GM12878 (cell line): ENCODE measurements around the gene DNAH17. TPM values are rescaled to one million over a fixed set of nuclear protein-coding genes. Genes with fewer than 3 reads are reported as not detected.

Source experiments
- ATAC-seq: fragments of 200-7000 bp; cut with Tn5 transposase; 3 replicates; pipeline ENCODE4 v1.9.1; 2020; ENCODE audit warnings: mild to moderate bottlenecking, moderate library complexity
- BruUV-seq: library from RNA; stranded (reverse); fragments of 400-500 nt; replicated peaks from 2 replicates; lab custom pipeline; 2021; lab: Mats Ljungman, UMichigan
- CTCF ChIA-PET: fragments of 300-600 bp; sonication (Branson Sonifier 250); formaldehyde crosslinking; extraction: SDS; loops from one replicate; lab custom pipeline; 2021; ENCODE audit warnings: inconsistent platforms; lab: Yijun Ruan, JAX
- POLR2A ChIA-PET: fragments of 350-600 bp; formaldehyde crosslinking; extraction: SDS; loops from one replicate; lab custom pipeline; 2021; ENCODE audit warnings: inconsistent platforms; lab: Charles Lee
- RAD21 ChIA-PET: fragments of 300-600 bp; sonication (Branson Sonifier 250); formaldehyde crosslinking; loops from one replicate; lab custom pipeline; 2023; ENCODE audit warnings: antibody characterized with exemption; ENCODE audit not compliant: unreplicated experiment; lab: Charles Lee
- SMC1A ChIA-PET: fragments of 300-600 bp; sonication (Branson Sonifier 250); formaldehyde crosslinking; loops from one replicate; lab custom pipeline; 2023; ENCODE audit not compliant: unreplicated experiment, uncharacterized antibody; lab: Charles Lee
- DNase-seq: peaks from one replicate; pipeline ENCODE4 v3.0.0-alpha.2; 2011; ENCODE audit warnings: low read depth, low spot score
- FAIRE-seq: peaks from 3 replicates; lab custom pipeline; 2011; peaks lifted over from hg19 to GRCh38; lab: Jason Lieb, UNC
- H2AFZ ChIP-seq: 2 replicates; pipeline ENCODE4 v1.6.0; 2011; ENCODE audit warnings: low read depth, low read length, control low read depth; ENCODE audit not compliant: control insufficient read depth
- H3K27ac ChIP-seq: 2 replicates; pipeline ENCODE4 v1.5.1; 2011; ENCODE audit warnings: control low read depth; ENCODE audit not compliant: control insufficient read depth, insufficient read depth
- H3K27me3 ChIP-seq, 2 experiments: replicated peaks in 1 of 2; 2 replicates each; pipeline versions ENCODE4 v1.6.0 to v1.6.1; 2011; ENCODE audit warnings: low read length in 1 of 2; ENCODE audit not compliant: control insufficient read depth in 2 of 2, insufficient read depth in 2 of 2
- H3K36me3 ChIP-seq, 2 experiments: 2 replicates each; pipeline ENCODE4 v1.5.1; 2011; ENCODE audit warnings: low read length in 1 of 2; ENCODE audit not compliant: control insufficient read depth in 2 of 2, insufficient read depth in 2 of 2
- H3K4me1 ChIP-seq: 2 replicates; pipeline ENCODE4 v1.6.1; 2011; ENCODE audit warnings: mild to moderate bottlenecking, low read length, moderate library complexity, mixed read lengths; ENCODE audit not compliant: control insufficient read depth, insufficient read depth
- H3K4me2 ChIP-seq: 2 replicates; pipeline ENCODE4 v1.6.0; 2011; ENCODE audit warnings: control low read depth; ENCODE audit not compliant: control insufficient read depth, insufficient read depth
- H3K4me3 ChIP-seq: fragments of 200-600 bp; sonication (generic); 2 replicates; pipeline ENCODE4 v1.5.1; 2016
- H3K79me2 ChIP-seq: 2 replicates; pipeline ENCODE4 v1.6.0; 2011; ENCODE audit warnings: low read length; ENCODE audit not compliant: control insufficient read depth, insufficient read depth
- H3K9ac ChIP-seq: 2 replicates; pipeline ENCODE4 v1.8.0; 2011; ENCODE audit warnings: low read length, control low read depth, mixed read lengths; ENCODE audit not compliant: control insufficient read depth, insufficient read depth
- H3K9me3 ChIP-seq: replicated peaks from 3 replicates; pipeline ENCODE4 v1.5.1; 2011; ENCODE audit warnings: mild to moderate bottlenecking, low read length; ENCODE audit not compliant: control insufficient read depth, insufficient read depth
- H4K20me1 ChIP-seq: 2 replicates; pipeline ENCODE4 v1.6.0; 2011; ENCODE audit not compliant: control insufficient read depth, insufficient read depth
- ESRRA ChIP-seq: IDR thresholded peaks from 2 replicates; pipeline ENCODE4 v1.6.1; 2012; ENCODE audit warnings: mild to moderate bottlenecking, low read length, improper control_type of control experiment
- HDAC6 ChIP-seq: fragments of 200-600 bp; sonication (generic); IDR thresholded peaks from one replicate; pipeline ENCODE4 v1.8.0; 2017; ENCODE audit warnings: antibody characterized with exemption; ENCODE audit not compliant: unreplicated experiment
- KAT2A ChIP-seq: conservative IDR thresholded peaks from 2 replicates; pipeline ENCODE4 v1.6.1; 2011; ENCODE audit warnings: low read depth, low read length; ENCODE audit not compliant: control insufficient read depth
- MLLT1 ChIP-seq: fragments of 450-650 bp; IDR thresholded peaks from 2 replicates; pipeline ENCODE4 v1.6.1; 2016; ENCODE audit warnings: mild to moderate bottlenecking
- MTA3 ChIP-seq: IDR thresholded peaks from 2 replicates; pipeline ENCODE4 v1.6.1; 2012; ENCODE audit warnings: low read length, inconsistent platforms, borderline replicate concordance
- RBBP5 ChIP-seq: fragments of 200-600 bp; sonication (generic); conservative IDR thresholded peaks from 2 replicates; pipeline ENCODE4 v1.6.1; 2016
- REST ChIP-seq: IDR thresholded peaks from 2 replicates; pipeline ENCODE4 v1.6.1; 2012; ENCODE audit warnings: mild to moderate bottlenecking, low read depth, low read length
- SRF ChIP-seq, 2 experiments: IDR thresholded peaks; 2 replicates each; pipeline ENCODE4 v1.6.1; 2011; ENCODE audit warnings: low read depth in 2 of 2, low read length in 2 of 2, mild to moderate bottlenecking in 1 of 2, moderate library complexity in 1 of 2
- ZBED1 ChIP-seq: IDR thresholded peaks from 2 replicates; pipeline ENCODE4 v1.6.1; 2016; ENCODE audit warnings: borderline replicate concordance
- WGBS: methylation state at CpG from one replicate; pipeline ENCODE4 v1.1.6; 2016; ENCODE audit warnings: low lambda C conversion rate; ENCODE audit not compliant: insufficient replicate concordance, insufficient coverage; ENCODE audit errors: missing lambda C conversion rate; 5-methylcytosine and 5-hydroxymethylcytosine counted together
- in situ Hi-C: fragments of 300-500 bp; cut with MboI; formaldehyde crosslinking; loops from 9 replicates; pipeline ENCODE4 v1.14.3; 2018; ENCODE audit warnings: mixed read lengths
- intact Hi-C: fragments of 100-400 bp; cut with micrococcal nuclease; formaldehyde crosslinking; loops from one replicate; pipeline ENCODE4 v1.14.2; 2022; ENCODE audit not compliant: unreplicated experiment
- polyA plus RNA-seq, 11 experiments: library from polyadenylated mRNA; depleted of rRNA in 4 of 11; unstranded in 6 of 11; stranded (reverse) in 5 of 11; fragments of >200 nt; fragmentation: Nextera tagmentation in 4 of 11; fragmentation: Illumina TruSeq in 1 of 11; extraction: Ambion mirVana in 4 of 11; extraction: Trizol in 1 of 11; gene quantifications; 1 replicate in 1 of 11; 2 replicates in 10 of 11; pipeline versions ENCODE4 v1.2.1 to v1.2.3, GENCODE V29; 2011 to 2016; ENCODE audit warnings: inconsistent platforms in 2 of 11, missing spikeins in 2 of 11, low read depth in 1 of 11
- total RNA-seq, 4 experiments: library from RNA; depleted of rRNA in 3 of 4; stranded (reverse); fragments of >200 nt in 3 of 4; fragmentation: Illumina TruSeq in 1 of 4; extraction: Trizol in 1 of 4; gene quantifications; 2 replicates each; pipeline versions ENCODE4 v1.2.1 to v1.2.3, GENCODE V29; 2013 to 2021
- TF ChIP-seq, protein P1 (sequence below): fragments of 450-650 bp; IDR thresholded peaks from 2 replicates; pipeline ENCODE4 v1.6.1; 2017; ENCODE audit warnings: mild to moderate bottlenecking, low read depth, inconsistent platforms; ENCODE audit not compliant: poor library complexity, severe bottlenecking
- TF ChIP-seq, protein P2 (sequence below): fragments of 450-650 bp; IDR thresholded peaks from 2 replicates; pipeline ENCODE4 v1.6.1; 2017; ENCODE audit warnings: mild to moderate bottlenecking, moderate library complexity

DNAH17 gene
- total and polyA plus RNA-seq, 10 of the 15 experiments (the other 5 are each of a cell fraction or from before 2014, with no cell fraction given): 0.16 to 2.9 (median 0.56) TPM

DNA sequence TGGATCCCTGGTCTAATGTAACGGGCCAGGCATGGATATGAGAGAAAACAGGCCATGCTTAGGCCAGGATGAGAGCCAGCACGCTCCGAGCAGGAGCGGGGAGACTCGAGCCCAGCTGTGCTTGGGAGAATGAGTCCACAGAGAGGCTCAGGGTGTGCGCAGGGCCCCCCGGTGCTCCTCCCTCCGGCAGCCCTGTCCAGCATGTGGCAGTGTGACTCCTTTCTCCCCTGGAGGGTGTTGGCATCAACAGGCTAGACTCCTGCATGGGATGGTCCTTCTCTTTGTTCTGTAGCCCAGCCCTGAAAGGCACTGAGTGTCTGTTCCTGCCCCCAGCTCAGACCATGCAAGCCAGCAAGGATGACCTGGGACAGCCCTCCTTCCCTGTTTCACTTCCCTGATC lies 175.3 kb downstream of the DNAH17 start:
- TF ChIP-seq REST (no peak), HDAC6 (no peak), MTA3 (no peak), KAT2A (no peak), MLLT1 (no peak), ZBED1 (no peak), SRF (IDR thresholded peaks at IDR 0.05; ENCODE audit: low read depth in 2 of 2, low read length in 2 of 2) (no peak), RBBP5 (no peak), ESRRA (no peak)
- TF ChIP-seq, protein P1, sequence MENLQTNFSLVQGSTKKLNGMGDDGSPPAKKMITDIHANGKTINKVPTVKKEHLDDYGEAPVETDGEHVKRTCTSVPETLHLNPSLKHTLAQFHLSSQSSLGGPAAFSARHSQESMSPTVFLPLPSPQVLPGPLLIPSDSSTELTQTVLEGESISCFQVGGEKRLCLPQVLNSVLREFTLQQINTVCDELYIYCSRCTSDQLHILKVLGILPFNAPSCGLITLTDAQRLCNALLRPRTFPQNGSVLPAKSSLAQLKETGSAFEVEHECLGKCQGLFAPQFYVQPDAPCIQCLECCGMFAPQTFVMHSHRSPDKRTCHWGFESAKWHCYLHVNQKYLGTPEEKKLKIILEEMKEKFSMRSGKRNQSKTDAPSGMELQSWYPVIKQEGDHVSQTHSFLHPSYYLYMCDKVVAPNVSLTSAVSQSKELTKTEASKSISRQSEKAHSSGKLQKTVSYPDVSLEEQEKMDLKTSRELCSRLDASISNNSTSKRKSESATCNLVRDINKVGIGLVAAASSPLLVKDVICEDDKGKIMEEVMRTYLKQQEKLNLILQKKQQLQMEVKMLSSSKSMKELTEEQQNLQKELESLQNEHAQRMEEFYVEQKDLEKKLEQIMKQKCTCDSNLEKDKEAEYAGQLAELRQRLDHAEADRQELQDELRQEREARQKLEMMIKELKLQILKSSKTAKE: no peak
- TF ChIP-seq, protein P2, sequence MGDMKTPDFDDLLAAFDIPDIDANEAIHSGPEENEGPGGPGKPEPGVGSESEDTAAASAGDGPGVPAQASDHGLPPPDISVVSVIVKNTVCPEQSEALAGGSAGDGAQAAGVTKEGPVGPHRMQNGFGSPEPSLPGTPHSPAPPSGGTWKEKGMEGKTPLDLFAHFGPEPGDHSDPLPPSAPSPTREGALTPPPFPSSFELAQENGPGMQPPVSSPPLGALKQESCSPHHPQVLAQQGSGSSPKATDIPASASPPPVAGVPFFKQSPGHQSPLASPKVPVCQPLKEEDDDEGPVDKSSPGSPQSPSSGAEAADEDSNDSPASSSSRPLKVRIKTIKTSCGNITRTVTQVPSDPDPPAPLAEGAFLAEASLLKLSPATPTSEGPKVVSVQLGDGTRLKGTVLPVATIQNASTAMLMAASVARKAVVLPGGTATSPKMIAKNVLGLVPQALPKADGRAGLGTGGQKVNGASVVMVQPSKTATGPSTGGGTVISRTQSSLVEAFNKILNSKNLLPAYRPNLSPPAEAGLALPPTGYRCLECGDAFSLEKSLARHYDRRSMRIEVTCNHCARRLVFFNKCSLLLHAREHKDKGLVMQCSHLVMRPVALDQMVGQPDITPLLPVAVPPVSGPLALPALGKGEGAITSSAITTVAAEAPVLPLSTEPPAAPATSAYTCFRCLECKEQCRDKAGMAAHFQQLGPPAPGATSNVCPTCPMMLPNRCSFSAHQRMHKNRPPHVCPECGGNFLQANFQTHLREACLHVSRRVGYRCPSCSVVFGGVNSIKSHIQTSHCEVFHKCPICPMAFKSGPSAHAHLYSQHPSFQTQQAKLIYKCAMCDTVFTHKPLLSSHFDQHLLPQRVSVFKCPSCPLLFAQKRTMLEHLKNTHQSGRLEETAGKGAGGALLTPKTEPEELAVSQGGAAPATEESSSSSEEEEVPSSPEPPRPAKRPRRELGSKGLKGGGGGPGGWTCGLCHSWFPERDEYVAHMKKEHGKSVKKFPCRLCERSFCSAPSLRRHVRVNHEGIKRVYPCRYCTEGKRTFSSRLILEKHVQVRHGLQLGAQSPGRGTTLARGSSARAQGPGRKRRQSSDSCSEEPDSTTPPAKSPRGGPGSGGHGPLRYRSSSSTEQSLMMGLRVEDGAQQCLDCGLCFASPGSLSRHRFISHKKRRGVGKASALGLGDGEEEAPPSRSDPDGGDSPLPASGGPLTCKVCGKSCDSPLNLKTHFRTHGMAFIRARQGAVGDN: no peak
- TF ChIP-seq, all 136 proteins: peak for 0
- WGBS: 84% methylated on average over 8 of the region's 8 CpGs
- H3K36me3 ChIP-seq: peaks cover 32 to 59% of the 10 kb centered on the region in 2 experiments
- H3K4me1 ChIP-seq: no peaks in the 10 kb centered on the region
- no TSS peak for BruUV-seq
- ChIA-PET SMC1A (interaction anchor here (1.9 kb wide), 1 partner anchor 10 kb away, joined by 4 read pairs; no protein-coding TSS in a partner anchor), CTCF (interaction anchor here (0.9 kb wide), 1 partner anchor 9 kb away, joined by 3 read pairs; no protein-coding TSS in a partner anchor), POLR2A (no interaction called here), RAD21 (interaction anchor here (0.5 kb wide), 1 partner anchor 112 kb away, joined by 3 read pairs; no protein-coding TSS in a partner anchor)
- ATAC-seq (no peak), FAIRE-seq (no peak), DNase-seq (no peak)
- no peaks in the 10 kb centered on the region for H3K79me2 ChIP-seq
- H3K27me3 ChIP-seq: no peaks in the 10 kb centered on the region
- H3K4me3 ChIP-seq: no peak overlapping the region
- no peaks in the 10 kb centered on the region for H4K20me1 ChIP-seq
- intact Hi-C loops (no loop called here), in situ Hi-C loops (no loop called here)
- no peak overlapping the region for H3K9ac ChIP-seq
- no peak overlapping the region for H3K4me2 ChIP-seq
- H2AFZ ChIP-seq: no peak overlapping the region
- no peaks in the 10 kb centered on the region for H3K9me3 ChIP-seq
- no peak overlapping the region for H3K27ac ChIP-seq
